Neural cell (in vitro differentiated cells): ENCODE data around the gene PCDH9.

Source experiments
- EP300 ChIP-seq: fragments of 450-650 bp; conservative IDR thresholded peaks from 2 replicates; pipeline ENCODE4 v1.6.1; 2014; ENCODE audit warnings: antibody characterized with exemption, mild to moderate bottlenecking, moderate library complexity; ENCODE audit not compliant: poor library complexity, severe bottlenecking
- EZH2 ChIP-seq: fragments of 200-600, 300-800 bp; shearing (Covaris generic), sonication (generic); IDR thresholded peaks from 2 replicates; pipeline ENCODE4 v1.6.1; 2014; ENCODE audit warnings: antibody characterized with exemption, low read length, borderline replicate concordance, mild to moderate bottlenecking; ENCODE audit not compliant: insufficient read depth, poor library complexity, severe bottlenecking
- MXI1 ChIP-seq: fragments of 450-650 bp; conservative IDR thresholded peaks from 2 replicates; pipeline ENCODE4 v1.6.1; 2014; ENCODE audit warnings: antibody characterized with exemption, mild to moderate bottlenecking; ENCODE audit not compliant: poor library complexity, severe bottlenecking
- POLR2AphosphoS5 ChIP-seq: IDR thresholded peaks from 2 replicates; pipeline ENCODE4 v1.6.1; 2012
- RAD21 ChIP-seq: fragments of 450-650 bp; conservative IDR thresholded peaks from 2 replicates; pipeline ENCODE4 v1.6.1; 2014; ENCODE audit warnings: antibody characterized with exemption, mild to moderate bottlenecking, moderate library complexity
- SMC3 ChIP-seq: fragments of 450-650 bp; conservative IDR thresholded peaks from 2 replicates; pipeline ENCODE4 v1.6.1; 2014; ENCODE audit warnings: antibody characterized with exemption, mild to moderate bottlenecking, moderate library complexity; ENCODE audit not compliant: poor library complexity
- TAF1 ChIP-seq: IDR thresholded peaks from 2 replicates; pipeline ENCODE4 v1.6.1; 2012; ENCODE audit warnings: low read depth
- TF ChIP-seq, protein P1 (sequence below): fragments of 450-650 bp; IDR thresholded peaks from 2 replicates; pipeline ENCODE4 v1.5.1; 2014; ENCODE audit warnings: antibody characterized with exemption, mild to moderate bottlenecking, moderate library complexity; ENCODE audit not compliant: poor library complexity, severe bottlenecking
- TF ChIP-seq, protein P2 (sequence below): IDR thresholded peaks from 2 replicates; pipeline ENCODE4 v1.6.1; 2012; ENCODE audit warnings: borderline replicate concordance

DNA sequence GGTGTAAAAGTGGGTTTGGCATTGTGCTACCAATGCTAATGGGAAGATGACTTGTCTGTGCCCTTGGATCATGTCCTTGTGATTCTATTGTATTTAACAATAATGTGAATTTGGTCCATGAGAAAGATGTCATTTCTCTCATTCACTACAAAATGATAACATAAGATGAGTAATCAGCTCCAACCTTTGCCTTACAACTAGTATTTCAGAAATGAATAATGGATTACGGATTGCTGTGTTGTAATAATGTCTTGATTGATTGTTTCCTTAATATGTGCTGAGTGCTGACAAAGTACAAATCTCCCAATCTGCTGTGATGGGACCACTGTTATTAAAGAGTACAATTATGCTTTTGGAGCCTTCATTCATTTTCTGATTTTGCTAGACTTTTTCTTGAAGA is 375.0 kb downstream of the PCDH9 start:
- TF ChIP-seq, protein P1, sequence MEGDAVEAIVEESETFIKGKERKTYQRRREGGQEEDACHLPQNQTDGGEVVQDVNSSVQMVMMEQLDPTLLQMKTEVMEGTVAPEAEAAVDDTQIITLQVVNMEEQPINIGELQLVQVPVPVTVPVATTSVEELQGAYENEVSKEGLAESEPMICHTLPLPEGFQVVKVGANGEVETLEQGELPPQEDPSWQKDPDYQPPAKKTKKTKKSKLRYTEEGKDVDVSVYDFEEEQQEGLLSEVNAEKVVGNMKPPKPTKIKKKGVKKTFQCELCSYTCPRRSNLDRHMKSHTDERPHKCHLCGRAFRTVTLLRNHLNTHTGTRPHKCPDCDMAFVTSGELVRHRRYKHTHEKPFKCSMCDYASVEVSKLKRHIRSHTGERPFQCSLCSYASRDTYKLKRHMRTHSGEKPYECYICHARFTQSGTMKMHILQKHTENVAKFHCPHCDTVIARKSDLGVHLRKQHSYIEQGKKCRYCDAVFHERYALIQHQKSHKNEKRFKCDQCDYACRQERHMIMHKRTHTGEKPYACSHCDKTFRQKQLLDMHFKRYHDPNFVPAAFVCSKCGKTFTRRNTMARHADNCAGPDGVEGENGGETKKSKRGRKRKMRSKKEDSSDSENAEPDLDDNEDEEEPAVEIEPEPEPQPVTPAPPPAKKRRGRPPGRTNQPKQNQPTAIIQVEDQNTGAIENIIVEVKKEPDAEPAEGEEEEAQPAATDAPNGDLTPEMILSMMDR: no peak
- TF ChIP-seq EZH2 (no peak), TAF1 (no peak), SMC3 (no peak), EP300 (no peak), POLR2AphosphoS5 (no peak), RAD21 (no peak), MXI1 (no peak)
- TF ChIP-seq, protein P2, sequence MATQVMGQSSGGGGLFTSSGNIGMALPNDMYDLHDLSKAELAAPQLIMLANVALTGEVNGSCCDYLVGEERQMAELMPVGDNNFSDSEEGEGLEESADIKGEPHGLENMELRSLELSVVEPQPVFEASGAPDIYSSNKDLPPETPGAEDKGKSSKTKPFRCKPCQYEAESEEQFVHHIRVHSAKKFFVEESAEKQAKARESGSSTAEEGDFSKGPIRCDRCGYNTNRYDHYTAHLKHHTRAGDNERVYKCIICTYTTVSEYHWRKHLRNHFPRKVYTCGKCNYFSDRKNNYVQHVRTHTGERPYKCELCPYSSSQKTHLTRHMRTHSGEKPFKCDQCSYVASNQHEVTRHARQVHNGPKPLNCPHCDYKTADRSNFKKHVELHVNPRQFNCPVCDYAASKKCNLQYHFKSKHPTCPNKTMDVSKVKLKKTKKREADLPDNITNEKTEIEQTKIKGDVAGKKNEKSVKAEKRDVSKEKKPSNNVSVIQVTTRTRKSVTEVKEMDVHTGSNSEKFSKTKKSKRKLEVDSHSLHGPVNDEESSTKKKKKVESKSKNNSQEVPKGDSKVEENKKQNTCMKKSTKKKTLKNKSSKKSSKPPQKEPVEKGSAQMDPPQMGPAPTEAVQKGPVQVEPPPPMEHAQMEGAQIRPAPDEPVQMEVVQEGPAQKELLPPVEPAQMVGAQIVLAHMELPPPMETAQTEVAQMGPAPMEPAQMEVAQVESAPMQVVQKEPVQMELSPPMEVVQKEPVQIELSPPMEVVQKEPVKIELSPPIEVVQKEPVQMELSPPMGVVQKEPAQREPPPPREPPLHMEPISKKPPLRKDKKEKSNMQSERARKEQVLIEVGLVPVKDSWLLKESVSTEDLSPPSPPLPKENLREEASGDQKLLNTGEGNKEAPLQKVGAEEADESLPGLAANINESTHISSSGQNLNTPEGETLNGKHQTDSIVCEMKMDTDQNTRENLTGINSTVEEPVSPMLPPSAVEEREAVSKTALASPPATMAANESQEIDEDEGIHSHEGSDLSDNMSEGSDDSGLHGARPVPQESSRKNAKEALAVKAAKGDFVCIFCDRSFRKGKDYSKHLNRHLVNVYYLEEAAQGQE: no peak
